ENCODE data around the gene MRM3. TPM values are rescaled to one million over a fixed set of nuclear protein-coding genes. Genes with fewer than 3 reads are reported as not detected.

MRM3 gene
- polyA plus RNA-seq, 1 donor from 2014 or later: 20.0 TPM

- Histone ChIP-seq H3K79me2 (replicated peaks; ENCODE audit: insufficient read depth, low read length) (no peaks in the 10 kb centered on the region), H4K20me1 (ENCODE audit: insufficient read depth) (no peaks in the 10 kb centered on the region), H3K9me3 (ENCODE audit: low read length) (no peaks in the 10 kb centered on the region), H3K27me3 (ENCODE audit: insufficient read depth, low read depth, low read length) (no peaks in the 10 kb centered on the region), H3K9ac (ENCODE audit: low read length) (no peak overlapping the region), H3K36me3 (ENCODE audit: insufficient read depth, low read length) (no peaks in the 10 kb centered on the region), H3K9me2 (ENCODE audit: insufficient read depth, low read length) (no peaks in the 10 kb centered on the region), H3K4me2 (ENCODE audit: low read length) (no peak overlapping the region), H3K27ac (ENCODE audit: low read length) (no peak overlapping the region), H3F3A (ENCODE audit: insufficient read depth, low read length, poor library complexity, severe bottlenecking) (no peaks in the 10 kb centered on the region), H2AFZ (ENCODE audit: low read depth, low read length) (no peak overlapping the region), H3K4me3 (ENCODE audit: low read length) (no peak overlapping the region)
- no peak for TF ChIP-seq RAD21 (conservative IDR thresholded peaks at IDR 0.05)
- no peak for TF ChIP-seq EP300 (conservative IDR thresholded peaks at IDR 0.05; ENCODE audit: poor library complexity, severe bottlenecking)
- no peak for TF ChIP-seq REST (IDR thresholded peaks at IDR 0.05; ENCODE audit: borderline replicate concordance)
- TF ChIP-seq TAF1 (IDR thresholded peaks at IDR 0.05; ENCODE audit: low read depth): no peak
- no peak for TF ChIP-seq SMC3 (conservative IDR thresholded peaks at IDR 0.05; ENCODE audit: poor library complexity)
- TF ChIP-seq CTCF (IDR thresholded peaks at IDR 0.05; ENCODE audit: poor library complexity, severe bottlenecking): no peak
- TF ChIP-seq POLR2AphosphoS5 (IDR thresholded peaks at IDR 0.05): no peak
- TF ChIP-seq EZH2 (IDR thresholded peaks at IDR 0.05; ENCODE audit: borderline replicate concordance, insufficient read depth, low read length, poor library complexity, severe bottlenecking): no peak
- no peak for TF ChIP-seq MXI1 (conservative IDR thresholded peaks at IDR 0.05; ENCODE audit: poor library complexity, severe bottlenecking)
Observed at GRCh38 chr17:806346-806745, 24.2 kb downstream of the MRM3 start.

- H3K4me3 ChIP-seq (ENCODE audit: low read length): no peak overlapping the region
- no peaks in the 10 kb centered on the region for H3K27me3 ChIP-seq (ENCODE audit: insufficient read depth, low read depth, low read length)
- H3K9ac ChIP-seq (ENCODE audit: low read length): no peak overlapping the region
- no peaks in the 10 kb centered on the region for H3F3A ChIP-seq (ENCODE audit: insufficient read depth, low read length, poor library complexity, severe bottlenecking)
- no peaks in the 10 kb centered on the region for H3K79me2 ChIP-seq (replicated peaks; ENCODE audit: insufficient read depth, low read length)
- H2AFZ ChIP-seq (ENCODE audit: low read depth, low read length): no peak overlapping the region
- H3K4me2 ChIP-seq (ENCODE audit: low read length): no peak overlapping the region
- H3K9me3 ChIP-seq (ENCODE audit: low read length): no peaks in the 10 kb centered on the region
- H3K36me3 ChIP-seq (ENCODE audit: insufficient read depth, low read length): no peaks in the 10 kb centered on the region
- H4K20me1 ChIP-seq (ENCODE audit: insufficient read depth): no peaks in the 10 kb centered on the region
- no peaks in the 10 kb centered on the region for H3K9me2 ChIP-seq (ENCODE audit: insufficient read depth, low read length)
- H3K27ac ChIP-seq (ENCODE audit: low read length): no peak overlapping the region
- TF ChIP-seq MXI1 (conservative IDR thresholded peaks at IDR 0.05; ENCODE audit: poor library complexity, severe bottlenecking): no peak
- TF ChIP-seq CTCF (IDR thresholded peaks at IDR 0.05; ENCODE audit: poor library complexity, severe bottlenecking): no peak
- no peak for TF ChIP-seq POLR2AphosphoS5 (IDR thresholded peaks at IDR 0.05)
- no peak for TF ChIP-seq TAF1 (IDR thresholded peaks at IDR 0.05; ENCODE audit: low read depth)
- no peak for TF ChIP-seq SMC3 (conservative IDR thresholded peaks at IDR 0.05; ENCODE audit: poor library complexity)
- no peak for TF ChIP-seq EZH2 (IDR thresholded peaks at IDR 0.05; ENCODE audit: borderline replicate concordance, insufficient read depth, low read length, poor library complexity, severe bottlenecking)
- TF ChIP-seq EP300 (conservative IDR thresholded peaks at IDR 0.05; ENCODE audit: poor library complexity, severe bottlenecking): no peak
Observed at GRCh38 chr17:806781-807522, 24.8 kb downstream of the MRM3 start.
